Adrenal gland (tissue), 5 donors: Measurements from ENCODE around the gene PSAPL1.

Experiments used
- POLR2A ChIP-seq, 2 donors: fragments of 450-650 bp; IDR thresholded peaks; one replicate each; pipeline ENCODE4 v1.6.1; 2017; ENCODE audit warnings: antibody characterized with exemption in 2 of 2, mild to moderate bottlenecking in 2 of 2, moderate library complexity in 1 of 2
- TF ChIP-seq, protein P1 (sequence below), 6 experiments: fragments of 450-650 bp in 4 of 6; fragments of 200-600 bp in 2 of 6; sonication (generic) in 1 of 6; IDR thresholded peaks; 1 replicate in 5 of 6; 2 replicates in 1 of 6; pipeline versions ENCODE4 v1.5.1 to v1.8.0; 2016 to 2021; ENCODE audit warnings: antibody characterized with exemption in 6 of 6, mild to moderate bottlenecking in 2 of 6, moderate library complexity in 1 of 6
- donor health status: DM: no; HTN: no; CAD: no.

GRCh38 chr4:7470111-7470510 is 35.4 kb upstream of the PSAPL1 start:
- TF ChIP-seq, protein P1, sequence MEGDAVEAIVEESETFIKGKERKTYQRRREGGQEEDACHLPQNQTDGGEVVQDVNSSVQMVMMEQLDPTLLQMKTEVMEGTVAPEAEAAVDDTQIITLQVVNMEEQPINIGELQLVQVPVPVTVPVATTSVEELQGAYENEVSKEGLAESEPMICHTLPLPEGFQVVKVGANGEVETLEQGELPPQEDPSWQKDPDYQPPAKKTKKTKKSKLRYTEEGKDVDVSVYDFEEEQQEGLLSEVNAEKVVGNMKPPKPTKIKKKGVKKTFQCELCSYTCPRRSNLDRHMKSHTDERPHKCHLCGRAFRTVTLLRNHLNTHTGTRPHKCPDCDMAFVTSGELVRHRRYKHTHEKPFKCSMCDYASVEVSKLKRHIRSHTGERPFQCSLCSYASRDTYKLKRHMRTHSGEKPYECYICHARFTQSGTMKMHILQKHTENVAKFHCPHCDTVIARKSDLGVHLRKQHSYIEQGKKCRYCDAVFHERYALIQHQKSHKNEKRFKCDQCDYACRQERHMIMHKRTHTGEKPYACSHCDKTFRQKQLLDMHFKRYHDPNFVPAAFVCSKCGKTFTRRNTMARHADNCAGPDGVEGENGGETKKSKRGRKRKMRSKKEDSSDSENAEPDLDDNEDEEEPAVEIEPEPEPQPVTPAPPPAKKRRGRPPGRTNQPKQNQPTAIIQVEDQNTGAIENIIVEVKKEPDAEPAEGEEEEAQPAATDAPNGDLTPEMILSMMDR (IDR thresholded peaks at IDR 0.05), result no peak
- no peak for TF ChIP-seq POLR2A (IDR thresholded peaks at IDR 0.05)
